Esophagus squamous epithelium (tissue), 5 donors: ENCODE data around the gene PCDHA3. TPM values are rescaled to one million over a fixed set of nuclear protein-coding genes. Genes with fewer than 3 reads are reported as not detected.
"Not testable (repeated sequence)": the region's sequence is repeated elsewhere in the genome, so short reads cannot be mapped to it uniquely, and the experiment has no call there.

Source experiments
- DNase-seq: peaks from one replicate; lab custom pipeline; 2025; lab: John Stamatoyannopoulos, UW
- H3K27ac ChIP-seq, 4 donors: fragments of 200-600 bp; sonication (generic); one replicate each; pipeline ENCODE4 v1.5.1; 2016 to 2019; ENCODE audit warnings: mild to moderate bottlenecking in 1 of 4
- H3K27me3 ChIP-seq, 4 donors: fragments of 200-600 bp; sonication (generic); 1 replicate in 3 of 4; 2 replicates in 1 of 4; pipeline versions ENCODE4 v1.5.1 to v1.6.0; 2017 to 2021; ENCODE audit warnings: antibody characterized with exemption in 1 of 4
- H3K36me3 ChIP-seq, 3 donors: fragments of 200-600 bp; sonication (generic); one replicate each; pipeline ENCODE4 v1.5.1; 2016 to 2019
- H3K4me1 ChIP-seq, 3 donors: fragments of 200-600 bp; sonication (generic); one replicate each; pipeline ENCODE4 v1.5.1; 2017 to 2019
- H3K4me3 ChIP-seq, 4 donors: fragments of 200-600 bp; sonication (generic); 1 replicate in 3 of 4; 2 replicates in 1 of 4; pipeline ENCODE4 v1.5.1; 2016 to 2019; ENCODE audit warnings: mild to moderate bottlenecking in 2 of 4, moderate library complexity in 1 of 4
- H3K9me3 ChIP-seq, 3 donors: fragments of 200-600 bp; sonication (generic); one replicate each; pipeline ENCODE4 v1.5.1; 2016 to 2019
- CTCF ChIP-seq, 6 experiments: fragments of 450-650 bp in 4 of 6; fragments of 200-600 bp in 2 of 6; sonication (generic) in 2 of 6; IDR thresholded peaks; one replicate each; pipeline ENCODE4 v1.5.1; 2016 to 2019; ENCODE audit warnings: antibody characterized with exemption in 6 of 6, mild to moderate bottlenecking in 4 of 6, moderate library complexity in 4 of 6
- POLR2A ChIP-seq, 4 donors: fragments of 450-650 bp; IDR thresholded peaks; one replicate each; pipeline ENCODE4 v1.6.1; 2017; ENCODE audit warnings: antibody characterized with exemption in 4 of 4, mild to moderate bottlenecking in 4 of 4, moderate library complexity in 3 of 4
- WGBS, 2 donors: methylation state at CpG; one replicate each; pipeline ENCODE4 v1.1.5; 2018; 5-methylcytosine and 5-hydroxymethylcytosine counted together
- intact Hi-C: fragments of 100-400 bp; cut with DNase I; formaldehyde crosslinking; loops from one replicate; pipeline ENCODE4 v1.15.0; 2022
- total RNA-seq, 4 donors: library from RNA; depleted of rRNA; stranded (reverse); fragments of >200 nt; gene quantifications; one replicate each; pipeline ENCODE4 v1.1.0, GENCODE V29; 2016
- donor health status: DM: yes; HTN: yes; CAD: no.

Gene PCDHA3
- total RNA-seq, 4 donors from 2014 or later, result 0.09 to 0.19 (median 0.18) TPM; not detected in 1

GRCh38 chr5:140795259-140795641 lies 5.6 kb upstream of the PCDHA3 start:
- Histone ChIP-seq H3K4me1 (no peaks in the 10 kb centered on the region), H3K27me3 (peaks cover 0 to 29% (median 0%) of the 10 kb centered on the region in 4 donors), H3K36me3 (no peaks in the 10 kb centered on the region), H3K4me3 (peak overlapping the region in 1 of 4 donors; percentile 28), H3K27ac (no peak overlapping the region), H3K9me3 (peaks cover 0 to 54% (median 33%) of the 10 kb centered on the region in 3 donors)
- no peak for DNase-seq
- 29 to 39% methylated on average over 12 to 13 of the region's 15 CpGs for WGBS, 2 donors
- intact Hi-C loops, result no loop called here
- TF ChIP-seq POLR2A (IDR thresholded peaks at IDR 0.05) (no peak), CTCF (IDR thresholded peaks at IDR 0.05) (no peak)

GRCh38 chr5:140796072-140796717 lies 4.7 kb upstream of the PCDHA3 start:
- H3K4me1 ChIP-seq, DNase-seq, intact Hi-C loops, H3K4me3 ChIP-seq, H3K27ac ChIP-seq, H3K36me3 ChIP-seq: not testable (repeated sequence)
- WGBS, 2 donors, result 75 to 78% methylated on average over 27 to 38 of the region's 72 CpGs
- peaks cover 0 to 32% (median 0%) of the 10 kb centered on the region in 4 donors for H3K27me3 ChIP-seq
- H3K9me3 ChIP-seq, result peaks cover 0 to 58% (median 39%) of the 10 kb centered on the region in 3 donors

GRCh38 chr5:140796718-140797095 lies 4.2 kb upstream of the PCDHA3 start:
- Histone ChIP-seq H3K4me3 (no peak overlapping the region), H3K36me3 (no peaks in the 10 kb centered on the region), H3K4me1 (no peaks in the 10 kb centered on the region), H3K27ac (no peak overlapping the region), H3K27me3 (peaks cover 0 to 35% (median 0%) of the 10 kb centered on the region in 4 donors), H3K9me3 (peaks cover 0 to 63% (median 44%) of the 10 kb centered on the region in 3 donors)
- 65 to 70% methylated on average over 17 to 25 of the region's 39 CpGs for WGBS, 2 donors
- intact Hi-C loops, result no loop called here
- TF ChIP-seq CTCF (IDR thresholded peaks at IDR 0.05) (no peak), POLR2A (IDR thresholded peaks at IDR 0.05) (no peak)
- DNase-seq, result no peak

- no peak for DNase-seq
- H3K27me3 ChIP-seq, result peaks cover 0 to 27% (median 0%) of the 10 kb centered on the region in 4 donors
- no peaks in the 10 kb centered on the region for H3K4me1 ChIP-seq
- TF ChIP-seq CTCF (IDR thresholded peaks at IDR 0.05), result no peak
- no peak for TF ChIP-seq POLR2A (IDR thresholded peaks at IDR 0.05)
- H3K9me3 ChIP-seq, result peaks cover 0 to 36% (median 36%) of the 10 kb centered on the region in 3 donors
- no peaks in the 10 kb centered on the region for H3K36me3 ChIP-seq
- WGBS, 2 donors, result 29 to 38% methylated on average over 16 of the region's 16 CpGs
- H3K4me3 ChIP-seq, result peak overlapping the region in 3 of 4 donors; percentile 27 to 54 (median 30)
- no peak overlapping the region for H3K27ac ChIP-seq
- intact Hi-C loops, result no loop called here
Observed at GRCh38 chr5:140801494-140801841, 611 bp downstream of the PCDHA3 start.

GRCh38 chr5:140802381-140802780 lies 1.5 kb downstream of the PCDHA3 start:
- H3K27ac ChIP-seq, intact Hi-C loops, DNase-seq, H3K4me1 ChIP-seq, H3K4me3 ChIP-seq, H3K36me3 ChIP-seq: not testable (repeated sequence)
- Histone ChIP-seq H3K9me3 (peaks cover 0 to 36% (median 27%) of the 10 kb centered on the region in 3 donors), H3K27me3 (peaks cover 0 to 27% (median 0%) of the 10 kb centered on the region in 4 donors)
- 65 to 70% methylated on average over 11 to 14 of the region's 45 CpGs for WGBS, 2 donors

- 61 to 77% methylated on average over 6 to 29 of the region's 53 CpGs for WGBS, 2 donors
- peaks cover 0 to 40% (median 26%) of the 10 kb centered on the region in 3 donors for H3K9me3 ChIP-seq
Observed at GRCh38 chr5:140802781-140803271, 2.0 kb downstream of the PCDHA3 start.

More at GRCh38 chr5:140802781-140803271, 2.0 kb downstream of the PCDHA3 start:
- Histone ChIP-seq H3K4me3 (no peak overlapping the region), H3K4me1 (no peaks in the 10 kb centered on the region), H3K36me3 (no peaks in the 10 kb centered on the region), H3K27ac (no peak overlapping the region), H3K27me3 (peaks cover 0 to 31% (median 0%) of the 10 kb centered on the region in 4 donors)
- TF ChIP-seq POLR2A (IDR thresholded peaks at IDR 0.05), result no peak
- no peak for TF ChIP-seq CTCF (IDR thresholded peaks at IDR 0.05)
- DNase-seq, result no peak
- intact Hi-C loops, result no loop called here
